ENCODE measurements around the gene FAM227B.
A peak's percentile ranks its signal among the peaks of the same experiment; 100 is the strongest.
"Not testable (repeated sequence)": the region's sequence is repeated elsewhere in the genome, so short reads cannot be mapped to it uniquely, and the experiment has no call there.

FAM227B gene, protein sequence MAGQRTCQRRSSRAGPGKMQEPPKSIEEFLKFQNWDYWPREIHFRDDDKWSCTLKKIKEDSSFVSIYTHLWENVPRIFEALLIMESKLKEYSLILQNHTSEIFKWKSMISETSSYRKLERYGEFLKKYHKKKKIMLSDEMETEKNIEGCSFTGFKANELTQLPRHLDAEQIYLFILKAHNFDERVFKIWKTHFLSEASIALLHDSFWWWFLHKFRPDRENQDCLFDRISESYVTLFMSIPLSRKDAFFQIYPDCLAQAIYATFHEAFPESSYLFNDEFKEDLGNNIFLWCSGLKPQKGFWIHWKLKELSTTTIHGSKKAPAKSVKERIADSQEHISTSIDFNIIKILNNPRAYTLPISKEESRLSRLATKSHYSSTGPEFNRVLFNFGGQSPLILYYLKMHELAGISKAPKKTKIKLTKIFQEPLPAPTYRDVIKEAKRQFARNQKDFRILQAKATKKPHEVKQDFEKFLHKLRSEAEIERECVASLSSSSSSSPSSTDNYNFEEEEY

DNA sequence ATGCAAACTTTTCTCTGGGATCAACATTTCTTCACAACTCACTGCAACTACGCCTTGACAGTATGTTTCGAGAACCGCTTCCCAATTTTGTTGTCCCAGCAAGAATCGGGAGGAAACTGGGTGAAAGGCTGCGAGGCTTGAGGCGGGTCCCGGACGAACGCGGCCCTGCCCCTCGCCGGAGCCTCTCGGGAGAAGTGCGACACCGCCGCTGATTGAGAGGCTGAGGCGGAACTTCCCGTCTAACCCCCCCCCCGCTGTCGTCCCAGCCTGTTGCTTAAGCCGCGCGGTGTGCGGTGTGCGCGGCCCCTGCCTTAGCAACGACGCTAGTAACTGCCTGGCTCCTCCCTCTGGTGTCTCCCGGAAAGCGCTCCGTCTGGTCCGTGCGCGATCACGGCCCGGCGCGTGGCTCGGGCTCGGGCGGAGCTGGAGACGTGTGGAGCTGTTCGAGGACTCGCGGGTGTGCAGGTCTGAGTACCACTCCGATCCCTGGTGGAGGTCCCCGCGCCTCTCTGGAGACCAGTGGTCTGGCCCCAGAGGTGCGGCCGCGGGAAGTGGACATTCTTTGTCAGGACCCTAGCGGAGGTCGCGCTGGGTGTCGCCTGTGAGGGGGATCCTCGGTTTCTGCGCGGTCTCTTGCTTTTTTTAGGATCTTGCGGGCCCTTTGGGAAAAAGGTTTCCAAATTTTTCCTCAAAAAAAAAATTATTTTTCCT is at the start of gene FAM227B, which contains the start of gene DTWD1:
Gene FAM227B, minus strand, starts transcription at position 161 of the 711 bp plus-strand sequence. CDS start 5,647 bp downstream, outside the sequence.
Gene DTWD1, plus strand, starts transcription at position 391 of the 711 bp plus-strand sequence. CDS start 4,120 bp downstream, outside the sequence.
- peak; percentile 80 to 89 for DNase-seq

DNA sequence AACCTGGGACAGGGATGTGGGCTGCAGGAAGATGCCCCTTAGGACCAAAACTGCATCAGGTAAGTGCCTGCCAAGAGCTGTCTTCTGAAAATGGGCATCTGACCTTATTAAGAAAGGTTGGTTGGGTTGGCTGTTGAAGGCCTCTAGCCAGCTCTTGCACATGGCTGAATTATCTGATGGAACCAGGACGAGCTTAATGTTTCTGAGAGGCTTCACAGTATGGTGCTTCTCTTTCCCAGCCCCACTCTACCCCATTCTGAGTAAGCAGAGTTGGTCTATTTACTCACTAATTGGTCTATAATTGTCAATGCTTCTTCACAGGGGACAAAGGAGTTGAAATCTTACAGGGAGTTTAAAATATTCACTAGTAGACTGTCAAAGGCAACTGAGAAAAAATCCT is 48.7 kb upstream of the FAM227B start:
- no peak for DNase-seq

DNA sequence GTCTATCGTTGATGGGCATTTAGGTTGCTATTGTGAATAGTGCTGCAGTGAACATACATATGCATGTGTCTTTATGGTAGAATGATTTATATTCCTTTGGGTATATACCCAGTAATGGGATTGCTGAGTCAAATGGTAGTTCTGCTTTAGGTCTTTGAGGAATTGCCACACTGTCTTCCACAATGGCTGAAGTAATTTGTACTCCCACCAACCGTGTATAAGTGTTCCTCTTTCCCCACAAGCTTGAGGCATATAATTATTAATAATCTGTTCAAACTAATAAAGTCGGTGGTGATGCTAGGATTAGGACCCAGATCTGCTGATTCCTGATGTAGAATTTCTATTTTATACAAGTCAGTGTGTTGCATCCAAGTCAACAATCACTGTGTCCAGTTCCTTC is 45.9 kb upstream of the FAM227B start:
- DNase-seq: not testable (repeated sequence)

DNA sequence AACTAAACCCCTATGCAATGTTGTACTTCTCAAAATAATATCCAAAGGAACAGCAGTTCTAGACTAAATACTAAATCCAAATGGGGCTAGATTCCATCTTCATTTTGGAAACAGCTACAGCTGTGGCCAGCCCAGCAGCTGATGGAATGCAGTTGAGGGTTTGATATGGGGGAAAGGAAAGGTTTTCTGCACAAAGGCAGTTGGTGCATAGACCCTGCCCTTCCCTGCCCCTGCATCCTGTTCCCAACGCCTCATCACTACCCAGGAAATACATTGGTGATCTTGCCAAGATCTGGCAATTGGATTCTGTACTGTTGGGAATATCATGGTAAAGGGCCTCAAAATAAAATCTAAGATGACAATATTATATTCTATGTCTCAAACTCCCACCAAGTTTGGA is 44.1 kb upstream of the FAM227B start:
- no peak for DNase-seq

DNA sequence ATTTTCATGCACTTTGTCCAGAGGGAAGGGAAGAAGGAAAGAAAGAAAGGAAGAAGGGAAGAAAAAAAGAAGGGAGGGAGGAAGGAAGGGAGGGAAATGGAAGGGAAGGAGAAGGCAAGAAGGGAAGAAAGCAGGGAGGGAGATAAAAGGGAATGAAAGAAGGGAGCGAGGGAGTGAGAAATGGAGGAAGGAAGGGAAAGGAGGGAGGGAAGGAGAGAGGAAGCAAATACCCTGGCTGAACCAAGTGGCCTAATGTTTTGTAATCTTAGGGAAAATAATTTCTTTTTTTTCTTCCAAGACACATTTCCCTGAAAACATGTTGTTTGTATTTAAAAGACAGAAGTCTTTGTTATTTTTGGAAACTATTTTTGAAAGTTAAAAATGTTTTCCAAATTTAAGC is 36.1 kb upstream of the FAM227B start:
- DNase-seq: no peak

DNA sequence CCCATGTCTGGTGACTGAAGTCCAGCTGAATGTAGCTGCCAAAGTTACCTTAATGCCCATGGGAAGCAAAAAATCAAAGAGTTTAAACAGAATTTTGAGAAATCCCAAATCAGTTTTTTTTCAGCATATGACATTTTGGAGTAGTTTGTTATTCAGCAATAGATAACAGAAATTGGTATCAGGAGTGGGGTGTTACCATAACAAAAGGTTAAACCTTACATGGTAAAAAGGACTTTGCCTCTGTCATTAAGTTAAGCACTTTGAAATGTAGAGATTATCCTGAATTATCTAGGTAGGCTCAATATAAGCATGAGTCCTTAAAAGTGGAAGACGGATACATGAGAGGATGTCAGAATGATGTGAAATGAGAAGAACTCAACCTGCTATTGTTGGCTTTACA is 32.3 kb upstream of the FAM227B start:
- no peak for DNase-seq

DNA sequence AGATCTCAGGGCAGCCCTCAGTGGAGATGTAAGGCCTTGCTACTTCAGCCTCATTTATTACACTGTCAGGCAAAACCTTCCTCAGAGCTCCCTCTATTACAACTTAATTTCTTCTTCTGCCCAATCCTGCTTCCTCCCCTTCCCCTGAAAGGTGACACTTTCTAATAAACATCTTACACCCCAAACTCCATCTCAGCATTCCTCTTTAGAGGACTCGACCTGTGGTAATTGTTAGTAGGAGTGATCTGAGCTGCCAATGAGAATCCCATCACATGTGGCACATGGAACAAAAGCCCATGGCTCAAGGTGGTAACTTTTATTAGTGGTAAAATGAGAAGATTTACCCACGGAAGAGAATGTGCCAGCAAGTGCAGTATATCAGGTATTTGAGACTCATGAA is 30.1 kb upstream of the FAM227B start:
- no peak for DNase-seq

DNA sequence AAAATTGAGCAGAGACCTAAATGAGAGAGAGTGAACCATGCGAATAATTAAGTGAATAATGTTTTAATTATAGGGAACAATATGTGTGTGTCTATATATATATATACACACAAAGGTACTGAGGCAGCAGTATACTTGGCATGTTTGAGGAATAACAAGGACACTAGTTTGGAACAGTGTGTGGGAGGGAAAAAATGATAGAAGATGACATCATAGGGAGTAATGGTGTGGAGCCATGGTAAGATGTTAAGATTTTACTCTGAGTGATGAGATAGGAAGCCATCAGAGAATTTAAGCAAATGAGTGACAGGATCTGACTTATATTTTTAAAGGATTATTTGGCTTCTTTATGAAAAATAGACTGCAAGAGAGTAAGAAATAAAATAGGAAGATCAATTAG is 29.4 kb upstream of the FAM227B start:
- no peak for DNase-seq

DNA sequence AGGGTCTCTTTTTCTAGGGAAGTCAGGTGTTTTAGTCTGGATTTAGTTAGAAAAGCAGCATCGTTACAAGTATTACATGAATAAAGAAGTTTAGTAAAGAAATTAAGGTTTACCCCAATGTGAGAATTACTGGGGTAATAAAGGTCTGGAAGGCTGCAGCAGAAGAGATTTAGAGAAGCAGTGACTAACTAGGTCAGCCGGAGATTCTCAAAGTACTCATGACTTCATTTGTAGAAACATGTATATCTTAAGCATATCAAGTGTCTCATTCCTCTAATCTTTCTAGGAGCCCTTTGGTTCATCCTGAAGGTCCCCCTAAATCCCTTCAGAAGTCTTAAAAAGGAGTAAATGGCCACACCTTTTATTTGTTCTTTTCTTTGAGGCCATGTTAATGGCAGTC is 26.3 kb upstream of the FAM227B start:
- no peak for DNase-seq

DNA sequence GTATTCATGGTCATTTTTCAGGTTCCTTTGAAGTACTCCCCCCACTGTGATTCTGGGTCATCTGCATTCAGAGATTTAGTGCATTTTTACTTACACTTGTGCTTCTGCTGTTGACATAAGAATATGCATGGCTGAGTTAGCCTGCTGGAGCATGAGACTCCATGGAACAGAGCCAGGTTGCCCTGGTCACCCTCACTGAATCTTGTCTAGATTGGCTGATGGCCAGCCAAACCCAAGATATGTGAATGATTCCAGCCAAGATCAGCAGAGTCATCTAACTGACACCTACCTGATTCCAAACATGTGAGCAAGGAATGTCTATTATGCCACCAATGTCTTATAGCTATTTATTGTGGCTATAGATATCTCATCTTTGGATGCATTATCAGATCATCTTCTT is 25.3 kb upstream of the FAM227B start:
- DNase-seq: no peak

DNA sequence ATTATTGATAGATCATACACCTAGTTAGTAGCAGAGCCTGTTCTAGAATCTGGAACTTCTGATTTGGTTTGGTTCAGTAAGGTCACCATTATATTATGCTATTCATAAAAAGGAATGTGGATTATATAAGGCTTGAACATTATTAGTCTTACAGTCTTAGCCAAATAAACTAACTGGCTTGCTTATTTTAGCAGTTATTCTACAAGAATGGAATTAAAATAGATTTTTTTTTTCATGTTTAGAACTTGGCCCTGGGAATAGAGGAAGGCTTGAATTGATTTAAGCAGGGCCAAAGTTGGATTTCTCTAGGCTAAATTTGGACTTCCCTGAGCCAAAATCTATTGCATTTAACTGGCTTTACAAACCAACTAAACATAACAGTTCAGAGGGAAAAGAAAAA is 24.7 kb upstream of the FAM227B start:
- no peak for DNase-seq

DNA sequence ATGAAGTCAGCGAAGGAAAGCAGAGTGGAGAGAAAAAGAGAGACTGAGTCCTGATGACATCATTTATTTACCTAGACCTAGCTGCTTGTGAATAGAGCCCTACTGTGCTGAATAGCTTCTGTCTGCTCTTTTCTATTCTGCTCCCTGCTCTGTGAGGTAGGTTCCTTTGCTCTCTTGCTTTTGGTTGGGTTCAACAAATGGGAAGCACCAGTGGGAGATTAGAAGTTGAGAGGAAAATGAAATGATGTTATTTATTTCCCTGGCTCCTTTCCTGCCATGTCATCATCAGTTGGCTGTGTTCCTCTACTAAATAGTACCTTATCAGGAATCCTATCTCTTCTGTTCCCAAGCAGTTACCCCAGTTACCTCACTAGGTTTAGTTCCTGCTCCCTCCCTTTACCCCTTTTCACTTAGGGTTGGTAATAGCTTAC is 23.8 kb upstream of the FAM227B start:
- DNase-seq: no peak

DNA sequence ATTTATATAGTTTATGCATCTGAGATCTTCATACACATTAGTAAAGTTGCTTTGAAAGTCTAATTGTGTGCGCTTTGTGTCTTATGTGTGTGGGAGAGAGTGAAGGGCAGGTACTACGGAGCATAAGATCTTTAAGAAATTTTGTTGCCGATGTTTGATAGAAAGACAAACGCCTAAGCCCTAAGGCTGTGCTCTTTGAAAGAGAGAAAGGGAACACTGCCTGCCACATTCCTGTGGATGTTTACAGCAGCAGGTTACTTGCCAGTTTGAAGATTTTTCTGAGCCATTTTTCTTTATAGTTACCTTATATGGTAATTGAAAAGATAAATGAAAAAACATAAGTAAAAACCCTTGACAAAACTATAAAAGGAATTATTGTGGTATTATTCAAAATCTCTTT is 17.2 kb upstream of the FAM227B start:
- no peak for DNase-seq

DNA sequence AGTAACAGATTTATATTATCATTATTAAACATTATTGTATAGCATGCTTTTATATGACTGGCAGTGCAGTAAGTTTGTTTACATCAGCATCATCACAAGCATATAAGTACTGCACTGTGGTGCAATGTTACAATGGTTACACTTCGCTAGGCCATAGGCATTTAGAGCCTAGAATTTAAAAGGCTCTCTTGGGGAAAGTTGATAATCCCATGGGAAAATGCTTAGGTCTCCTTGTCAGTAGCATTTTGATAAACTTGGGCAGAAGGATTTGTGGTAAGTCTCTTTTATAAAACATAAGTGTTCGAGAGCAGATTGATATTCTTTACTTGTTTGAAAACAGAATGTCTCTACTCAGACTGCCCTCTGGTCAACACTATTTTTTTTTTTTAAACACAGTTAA is 7.8 kb upstream of the FAM227B start:
- no peak for DNase-seq

DNA sequence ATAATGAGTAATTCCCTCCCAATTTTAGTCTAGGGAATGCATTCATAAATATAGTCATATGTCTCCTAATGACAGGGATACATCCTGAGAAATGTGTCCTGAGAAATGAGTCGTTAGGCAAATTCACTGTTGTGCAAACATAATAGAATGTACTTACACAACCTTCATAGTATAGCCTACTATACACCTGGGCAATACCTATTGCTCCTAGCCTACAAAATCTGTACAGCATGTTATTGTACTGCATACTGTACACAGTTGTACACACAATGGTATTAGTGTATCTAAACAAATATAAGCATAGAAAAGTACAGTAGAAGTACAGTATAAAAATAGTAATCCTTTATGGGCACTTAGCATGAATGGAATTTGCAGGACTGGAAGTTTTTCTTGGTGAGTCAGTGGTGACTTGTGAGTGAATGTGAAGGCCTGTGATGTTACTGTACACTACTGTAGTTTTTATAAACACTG is 6.8 kb upstream of the FAM227B start:
- peak; percentile 39 to 86 for DNase-seq

DNA sequence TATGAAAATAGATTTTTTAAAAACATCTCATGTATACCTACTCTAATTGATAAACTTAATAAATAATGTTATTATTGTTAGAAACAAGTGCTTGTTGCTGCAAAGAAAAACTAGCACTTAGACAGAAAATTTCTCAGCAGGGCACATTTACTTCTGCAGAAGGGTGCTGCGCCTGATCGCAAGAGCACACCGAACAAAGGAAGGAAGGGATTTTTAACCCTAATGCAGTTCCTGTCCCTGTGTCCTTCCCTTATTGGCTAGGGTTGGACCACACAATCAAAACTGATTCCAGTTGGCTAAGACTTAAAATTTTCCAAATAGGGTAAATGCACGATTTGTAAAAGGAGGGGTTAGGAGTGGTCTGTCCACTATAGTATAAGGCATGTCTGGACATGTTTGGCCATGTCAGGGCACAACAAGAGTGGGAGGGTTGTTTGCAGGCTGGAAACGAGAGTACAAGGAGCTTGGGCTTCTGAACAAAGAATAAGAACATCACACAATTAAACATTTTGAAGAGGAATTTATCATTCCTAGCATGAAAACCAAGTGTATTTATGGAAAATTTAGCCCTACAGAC is 4.9 kb upstream of the FAM227B start:
- DNase-seq: no peak

DNA sequence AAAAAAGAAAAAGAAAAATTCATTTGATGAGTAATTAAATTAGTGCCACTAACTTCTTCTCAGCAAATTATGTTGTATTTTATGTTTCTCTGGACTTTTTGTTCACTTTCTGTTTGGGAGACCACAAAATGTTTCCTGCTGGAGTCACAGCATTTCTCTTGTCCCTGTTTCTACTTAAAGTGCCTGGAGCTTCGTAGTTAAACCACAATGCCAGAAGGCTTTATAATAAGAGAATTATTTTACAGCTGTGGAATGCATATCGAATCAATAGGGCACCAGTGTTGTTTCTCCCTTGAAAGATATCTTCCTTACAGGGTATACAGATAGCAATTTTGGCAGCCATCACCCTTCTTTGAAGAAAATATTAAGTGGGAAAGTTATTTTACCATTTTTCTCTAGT is 3.4 kb upstream of the FAM227B start:
- DNase-seq: no peak

DNA sequence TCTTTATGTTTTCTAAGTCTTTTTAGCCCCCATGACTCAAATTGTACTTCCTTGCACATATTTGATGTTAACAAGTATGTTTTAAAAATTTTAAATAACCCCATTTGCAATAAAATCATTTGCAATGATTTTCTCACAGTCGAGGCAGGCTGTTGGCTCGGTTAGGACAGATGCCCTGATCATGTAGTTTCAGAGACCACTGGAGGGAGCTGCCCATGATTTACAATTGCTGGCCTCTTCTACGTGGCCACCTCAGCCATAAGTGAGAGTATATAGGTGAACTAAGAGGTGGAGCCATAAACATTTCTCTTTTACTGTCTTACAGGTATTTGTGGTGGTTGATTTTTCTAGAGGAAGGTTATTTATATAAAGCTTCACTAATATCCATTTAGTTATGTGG is 1.9 kb upstream of the FAM227B start:
- DNase-seq: no peak

DNA sequence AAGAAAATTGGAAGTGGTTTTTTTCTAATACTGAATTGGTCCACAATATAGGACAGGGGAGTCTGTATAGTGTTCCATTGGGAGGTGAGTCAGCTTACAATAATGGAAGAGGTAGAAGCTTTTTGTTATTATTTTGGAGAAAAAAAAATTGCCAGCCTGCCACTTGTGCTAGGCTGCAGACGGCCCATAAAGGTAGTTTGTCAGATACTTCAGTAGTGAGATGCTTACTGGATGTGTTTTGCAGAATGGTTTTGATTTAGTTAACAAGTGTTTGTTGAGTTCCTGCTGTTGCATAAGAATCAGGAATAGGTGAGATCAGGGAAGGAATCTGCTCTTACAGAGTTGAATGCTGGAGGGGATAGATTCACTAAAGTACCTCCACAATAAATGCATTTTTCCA is 1.3 kb upstream of the FAM227B start:
- no peak for DNase-seq

DNA sequence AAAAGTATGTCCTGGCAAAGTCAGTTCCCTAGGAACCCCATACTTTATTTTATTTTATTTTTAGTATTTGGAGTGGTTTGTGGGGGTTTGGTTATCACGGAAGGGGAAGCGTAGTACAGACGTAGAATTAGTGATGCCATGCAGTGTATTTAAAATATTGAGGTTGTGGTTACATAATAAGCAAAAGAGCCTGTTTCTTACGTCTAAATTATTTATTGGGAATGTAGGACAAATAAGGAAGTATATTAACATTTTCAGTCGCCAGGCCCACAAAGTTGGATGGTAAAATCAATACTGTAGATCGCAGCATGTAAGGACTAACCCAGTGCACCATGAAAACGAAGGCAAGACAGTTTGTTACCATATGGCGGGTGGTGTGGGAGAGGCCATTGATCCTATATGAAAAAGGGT is 788 bp upstream of the FAM227B start:
- peak in 1 of 2 experiments; percentile 12 for DNase-seq

DNA sequence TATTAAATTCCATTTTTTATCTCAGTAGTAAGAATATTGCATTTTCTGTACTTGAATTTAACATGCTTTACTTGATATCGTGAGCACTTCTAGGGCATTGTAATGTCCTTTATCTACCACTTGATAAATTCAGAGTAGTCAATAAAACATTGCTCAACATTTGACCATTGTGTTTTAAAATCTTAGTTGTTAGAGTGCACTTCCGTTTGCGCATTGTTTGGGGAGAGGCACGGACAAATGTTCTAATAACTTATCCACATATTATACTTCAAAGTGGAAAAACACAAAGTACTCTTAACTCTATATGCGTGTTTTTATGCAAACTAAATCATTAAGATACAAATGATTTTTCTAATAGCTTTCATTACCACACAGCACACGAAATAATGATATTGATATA is 419 bp downstream of the FAM227B start:
- DNase-seq: peak in 1 of 2 experiments; percentile 20

DNA sequence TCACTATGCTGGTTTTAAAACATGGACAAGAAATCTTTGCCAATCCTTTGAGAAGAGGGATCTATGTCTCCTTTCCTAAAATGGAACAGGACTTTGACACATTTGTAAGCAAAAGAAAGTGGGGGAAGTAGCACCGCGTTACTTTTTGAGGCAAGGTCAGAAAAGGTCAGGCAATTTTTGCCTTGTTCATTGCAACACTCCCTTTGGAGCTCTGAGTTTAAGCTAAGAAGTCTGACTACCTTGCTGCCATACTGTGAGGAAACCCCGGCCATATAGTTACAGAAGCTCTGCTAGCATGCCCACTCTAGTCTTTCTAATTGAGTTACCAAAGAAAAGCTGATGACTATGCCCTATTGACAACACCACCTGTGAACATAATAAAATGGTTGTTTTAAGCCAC is 1.4 kb downstream of the FAM227B start:
- DNase-seq: no peak

DNA sequence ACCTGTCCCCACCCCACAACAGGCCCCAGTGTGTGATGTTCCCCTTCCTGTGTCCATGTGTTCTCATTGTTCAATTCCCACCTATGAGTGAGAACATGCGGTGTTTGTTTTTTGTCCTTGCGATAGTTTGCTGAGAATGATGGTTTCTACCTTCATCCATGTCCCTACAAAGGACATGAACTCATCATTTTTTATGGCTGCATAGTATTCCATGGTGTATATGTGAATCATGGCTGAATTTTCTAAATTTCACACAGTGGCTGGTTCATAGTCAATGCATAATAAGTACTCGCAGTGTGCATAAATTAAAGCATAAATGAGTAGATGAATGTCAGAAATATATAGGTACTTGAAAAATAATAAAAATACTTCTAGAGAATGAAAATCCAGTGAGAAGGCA is 8.4 kb downstream of the FAM227B start:
- not testable (repeated sequence) for DNase-seq

Measured in SW 1271 (cell line).